ENCODE measurements around the gene TULP4. TPM values are rescaled to one million over a fixed set of nuclear protein-coding genes. Genes with fewer than 3 reads are reported as not detected.
A peak's percentile ranks its signal among the peaks of the same experiment; 100 is the strongest.
"Not testable (repeated sequence)": the region's sequence is repeated elsewhere in the genome, so short reads cannot be mapped to it uniquely, and the experiment has no call there.

Gene TULP4
- total RNA-seq, 2 donors from 2014 or later, result 61.9 to 72.0 TPM

DNA sequence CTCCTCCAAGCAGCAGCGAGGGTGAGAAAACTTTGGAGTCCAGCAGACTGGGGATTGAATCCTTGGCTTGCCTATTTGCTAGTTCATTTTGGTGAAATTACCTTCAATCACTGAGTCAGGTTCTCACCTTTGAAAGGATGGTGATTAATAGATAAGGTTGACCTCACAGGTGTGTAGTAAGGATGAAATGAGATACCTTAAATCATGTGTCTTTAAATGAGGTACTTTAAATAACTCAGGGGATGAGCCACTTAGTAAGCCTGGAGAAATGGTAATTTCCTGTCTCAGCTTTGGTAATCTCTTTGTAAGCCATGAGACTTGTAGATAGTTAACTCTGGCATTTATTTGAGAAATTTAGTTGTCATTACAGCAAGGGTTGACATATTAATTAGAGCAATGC lies 70.2 kb downstream of the TULP4 start:
- no peak for ATAC-seq
- no peaks in the 10 kb centered on the region for H3K27me3 Mint-ChIP-seq
- H3K27ac Mint-ChIP-seq, result no peak overlapping the region
- no peak for DNase-seq
- H3K4me1 Mint-ChIP-seq, result peaks cover 35% of the 10 kb centered on the region
- H3K36me3 Mint-ChIP-seq (ENCODE audit: low read depth), result peaks cover 5% of the 10 kb centered on the region
- no peaks in the 10 kb centered on the region for H3K9me3 ChIP-seq (ENCODE audit: control insufficient read depth, low read length, poor library complexity, severe bottlenecking)
- no peak overlapping the region for H3K4me3 Mint-ChIP-seq

- no peak overlapping the region for H3K4me3 Mint-ChIP-seq
These were observed 70.8 kb downstream of the TULP4 start for GRCh38 chr6:158383057-158383456.

GRCh38 chr6:158383542-158383941 lies 71.3 kb downstream of the TULP4 start:
- peak overlapping the region; percentile 74 for H3K27ac Mint-ChIP-seq
- H3K36me3 Mint-ChIP-seq (ENCODE audit: low read depth), result peaks cover 5% of the 10 kb centered on the region
- peaks cover 35% of the 10 kb centered on the region for H3K4me1 Mint-ChIP-seq
- no peaks in the 10 kb centered on the region for H3K9me3 ChIP-seq (ENCODE audit: control insufficient read depth, low read length, poor library complexity, severe bottlenecking)
- H3K27me3 Mint-ChIP-seq, result no peaks in the 10 kb centered on the region
- ATAC-seq (no peak), DNase-seq (no peak)
- H3K4me3 Mint-ChIP-seq, result no peak overlapping the region

More at GRCh38 chr6:158383057-158383456, 70.8 kb downstream of the TULP4 start:
- H3K9me3 ChIP-seq (ENCODE audit: control insufficient read depth, low read length, poor library complexity, severe bottlenecking), result no peaks in the 10 kb centered on the region
- ATAC-seq (no peak), DNase-seq (no peak)
- Mint-ChIP-seq H3K27me3 (no peaks in the 10 kb centered on the region), H3K4me1 (peaks cover 35% of the 10 kb centered on the region), H3K27ac (peak overlapping the region; percentile 74), H3K36me3 (ENCODE audit: low read depth) (peaks cover 5% of the 10 kb centered on the region)

GRCh38 chr6:158384671-158385110 lies 72.4 kb downstream of the TULP4 start:
- Mint-ChIP-seq H3K4me1 (peaks cover 30% of the 10 kb centered on the region), H3K27me3 (no peaks in the 10 kb centered on the region), H3K4me3 (no peak overlapping the region), H3K36me3 (ENCODE audit: low read depth) (peaks cover 5% of the 10 kb centered on the region), H3K27ac (no peak overlapping the region)
- no peaks in the 10 kb centered on the region for H3K9me3 ChIP-seq (ENCODE audit: control insufficient read depth, low read length, poor library complexity, severe bottlenecking)
- DNase-seq (no peak), ATAC-seq (no peak)

DNA sequence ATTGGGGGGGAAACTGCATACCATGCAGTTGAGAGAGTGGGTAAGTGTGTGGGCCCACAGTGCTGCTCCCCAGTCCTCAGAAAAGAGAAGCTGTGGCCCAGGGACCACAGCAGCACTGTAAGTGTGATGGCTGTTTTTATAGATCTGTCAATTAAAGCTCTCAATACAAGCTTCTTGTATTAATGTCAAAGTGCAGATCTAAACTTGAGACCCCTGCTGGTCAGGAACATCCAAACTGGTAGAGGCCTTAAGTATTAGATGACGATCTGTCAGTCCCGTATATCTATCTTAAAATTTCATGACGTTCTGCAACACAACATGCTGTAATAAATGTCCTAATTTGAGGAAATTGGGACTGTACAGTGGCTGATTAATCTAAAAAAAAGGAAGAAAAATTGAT lies 74.8 kb downstream of the TULP4 start:
- peaks cover 2% of the 10 kb centered on the region for H3K36me3 Mint-ChIP-seq (ENCODE audit: low read depth)
- DNase-seq (no peak), ATAC-seq (no peak)
- no peak overlapping the region for H3K27ac Mint-ChIP-seq
- H3K27me3 Mint-ChIP-seq, result no peaks in the 10 kb centered on the region
- peaks cover 17% of the 10 kb centered on the region for H3K4me1 Mint-ChIP-seq
- no peaks in the 10 kb centered on the region for H3K9me3 ChIP-seq (ENCODE audit: control insufficient read depth, low read length, poor library complexity, severe bottlenecking)
- H3K4me3 Mint-ChIP-seq, result no peak overlapping the region

GRCh38 chr6:158387578-158387977 lies 75.3 kb downstream of the TULP4 start:
- H3K4me3 Mint-ChIP-seq, result no peak overlapping the region
- H3K27ac Mint-ChIP-seq, result no peak overlapping the region
- ATAC-seq (no peak), DNase-seq (no peak)
- no peaks in the 10 kb centered on the region for H3K27me3 Mint-ChIP-seq
- H3K4me1 Mint-ChIP-seq, result peaks cover 12% of the 10 kb centered on the region
- H3K9me3 ChIP-seq (ENCODE audit: control insufficient read depth, low read length, poor library complexity, severe bottlenecking), result no peaks in the 10 kb centered on the region
- H3K36me3 Mint-ChIP-seq (ENCODE audit: low read depth), result no peaks in the 10 kb centered on the region

GRCh38 chr6:158388727-158389126 lies 76.5 kb downstream of the TULP4 start:
- H3K9me3 ChIP-seq (ENCODE audit: control insufficient read depth, low read length, poor library complexity, severe bottlenecking), result no peaks in the 10 kb centered on the region
- H3K36me3 Mint-ChIP-seq (ENCODE audit: low read depth), result no peaks in the 10 kb centered on the region
- H3K4me1 Mint-ChIP-seq, result peaks cover 8% of the 10 kb centered on the region
- ATAC-seq, result no peak
- H3K27me3 Mint-ChIP-seq, result no peaks in the 10 kb centered on the region
- no peak overlapping the region for H3K27ac Mint-ChIP-seq
- H3K4me3 Mint-ChIP-seq, result no peak overlapping the region
- no peak for DNase-seq

- Mint-ChIP-seq H3K27me3 (no peaks in the 10 kb centered on the region), H3K27ac (no peak overlapping the region), H3K36me3 (ENCODE audit: low read depth) (peaks cover 3% of the 10 kb centered on the region), H3K4me1 (peaks cover 9% of the 10 kb centered on the region), H3K4me3 (no peak overlapping the region)
- no peak for ATAC-seq
- H3K9me3 ChIP-seq (ENCODE audit: control insufficient read depth, low read length, poor library complexity, severe bottlenecking), result no peaks in the 10 kb centered on the region
- no peak for DNase-seq
These were observed 77.1 kb downstream of the TULP4 start for GRCh38 chr6:158389193-158389919.

GRCh38 chr6:158391276-158391675 lies 79.0 kb downstream of the TULP4 start:
- H3K4me1 Mint-ChIP-seq, result peaks cover 14% of the 10 kb centered on the region
- H3K9me3 ChIP-seq (ENCODE audit: control insufficient read depth, low read length, poor library complexity, severe bottlenecking), result no peaks in the 10 kb centered on the region
- no peaks in the 10 kb centered on the region for H3K27me3 Mint-ChIP-seq
- H3K27ac Mint-ChIP-seq, result no peak overlapping the region
- H3K36me3 Mint-ChIP-seq (ENCODE audit: low read depth), result peaks cover 3% of the 10 kb centered on the region
- DNase-seq, result no peak
- no peak for ATAC-seq
- no peak overlapping the region for H3K4me3 Mint-ChIP-seq

GRCh38 chr6:158391977-158392376 lies 79.7 kb downstream of the TULP4 start:
- not testable (repeated sequence) for H3K27ac Mint-ChIP-seq; ATAC-seq; H3K36me3 Mint-ChIP-seq (ENCODE audit: low read depth); H3K27me3 Mint-ChIP-seq; DNase-seq; H3K4me3 Mint-ChIP-seq; H3K9me3 ChIP-seq (ENCODE audit: control insufficient read depth, low read length, poor library complexity, severe bottlenecking)
- H3K4me1 Mint-ChIP-seq, result peaks cover 13% of the 10 kb centered on the region

DNA sequence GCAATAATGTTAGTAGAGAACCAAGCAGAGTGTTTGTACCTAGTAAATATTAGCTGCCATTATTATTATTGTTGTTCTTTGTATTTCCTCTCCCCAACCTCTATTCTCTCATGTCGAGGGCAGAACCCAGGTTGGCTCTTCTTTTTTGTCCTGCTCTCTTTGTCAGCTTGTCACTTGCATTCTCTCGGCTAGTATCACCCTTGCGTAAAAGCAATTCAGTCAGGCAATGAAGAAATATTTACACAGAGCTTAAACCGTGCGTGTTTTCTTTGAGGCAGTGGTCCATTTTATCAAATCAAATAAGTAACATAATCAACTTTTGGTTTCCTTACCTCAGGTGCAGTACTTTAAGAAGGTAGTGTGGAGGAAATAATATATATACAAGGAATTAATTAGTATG lies 83.9 kb downstream of the TULP4 start:
- ATAC-seq, result no peak
- Mint-ChIP-seq H3K4me1 (peaks cover 17% of the 10 kb centered on the region), H3K36me3 (ENCODE audit: low read depth) (peaks cover 5% of the 10 kb centered on the region), H3K27ac (no peak overlapping the region), H3K4me3 (peak overlapping the region; percentile 45), H3K27me3 (no peaks in the 10 kb centered on the region)
- no peak for DNase-seq
- no peaks in the 10 kb centered on the region for H3K9me3 ChIP-seq (ENCODE audit: control insufficient read depth, low read length, poor library complexity, severe bottlenecking)

- DNase-seq (no peak), ATAC-seq (no peak)
- Mint-ChIP-seq H3K27me3 (no peaks in the 10 kb centered on the region), H3K4me1 (peaks cover 20% of the 10 kb centered on the region), H3K36me3 (ENCODE audit: low read depth) (peaks cover 5% of the 10 kb centered on the region), H3K27ac (no peak overlapping the region), H3K4me3 (no peak overlapping the region)
- no peaks in the 10 kb centered on the region for H3K9me3 ChIP-seq (ENCODE audit: control insufficient read depth, low read length, poor library complexity, severe bottlenecking)
These were observed 85.3 kb downstream of the TULP4 start for GRCh38 chr6:158397578-158397977.

DNA sequence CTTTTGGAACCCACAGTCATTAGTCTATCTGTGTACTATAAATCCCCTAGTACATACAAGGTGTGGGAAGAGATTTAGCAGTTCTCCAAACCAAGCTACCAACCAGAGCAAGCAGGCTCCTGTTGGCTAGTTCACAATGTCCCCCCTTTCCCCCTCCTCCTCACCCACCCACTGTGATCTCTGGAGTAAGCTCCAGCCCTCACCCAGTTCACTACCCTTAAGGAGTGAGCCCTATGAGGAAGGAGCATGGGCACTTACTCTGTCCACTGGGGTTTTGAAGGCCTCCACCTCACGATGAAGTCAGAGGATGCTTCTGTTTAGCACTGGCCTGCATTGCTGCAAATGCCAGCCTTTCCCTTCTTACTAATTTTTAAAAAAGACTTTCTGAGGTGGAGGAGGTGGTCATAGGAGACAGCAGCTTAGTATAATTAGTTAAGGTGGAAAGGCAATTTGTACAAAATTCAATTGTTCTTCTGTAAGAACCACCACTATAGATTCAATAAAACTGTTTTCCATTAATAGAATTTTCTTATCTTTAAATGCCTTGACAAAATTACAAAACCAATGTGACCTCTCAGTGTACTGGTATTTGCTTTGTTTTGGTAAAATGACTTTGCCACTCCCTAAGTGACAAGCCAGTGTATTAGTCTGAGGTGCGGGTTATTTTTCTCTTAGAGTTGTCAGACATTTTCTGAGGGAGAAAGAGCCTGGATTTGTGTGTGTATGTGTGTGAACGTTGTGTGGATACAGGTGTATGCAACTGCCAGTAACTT lies 86.2 kb downstream of the TULP4 start:
- H3K36me3 Mint-ChIP-seq (ENCODE audit: low read depth), result peaks cover 5% of the 10 kb centered on the region
- ATAC-seq (no peak), DNase-seq (no peak)
- H3K27ac Mint-ChIP-seq, result no peak overlapping the region
- H3K27me3 Mint-ChIP-seq, result no peaks in the 10 kb centered on the region
- no peaks in the 10 kb centered on the region for H3K9me3 ChIP-seq (ENCODE audit: control insufficient read depth, low read length, poor library complexity, severe bottlenecking)
- peaks cover 20% of the 10 kb centered on the region for H3K4me1 Mint-ChIP-seq
- no peak overlapping the region for H3K4me3 Mint-ChIP-seq

Data from T-helper 17 cell (primary cell).